NCI-H1105 treated with DMSO at 0.1 percent for 48 hours (cell line): Measurements from ENCODE around the gene CARD8.

Experiments used
- DNase-seq: peaks from one replicate; lab custom pipeline; 2025; lab: John Stamatoyannopoulos, UW

CARD8 gene

GRCh38 chr19:48210005-48210404 lies 45.7 kb downstream of the CARD8 start:
- DNase-seq: no peak

- DNase-seq: peak; percentile 10
These were observed 49.2 kb downstream of the CARD8 start for GRCh38 chr19:48206397-48207093.

- DNase-seq: peak; percentile 99
These were observed 51.7 kb downstream of the CARD8 start for GRCh38 chr19:48203794-48204628.

GRCh38 chr19:48203222-48203793 lies 52.4 kb downstream of the CARD8 start:
- no peak for DNase-seq

- DNase-seq: no peak
These were observed 58.6 kb downstream of the CARD8 start for GRCh38 chr19:48196933-48197665.

GRCh38 chr19:48196321-48196763 lies 59.4 kb downstream of the CARD8 start:
- DNase-seq: peak; percentile 60

- no peak for DNase-seq
These were observed 60.6 kb downstream of the CARD8 start for GRCh38 chr19:48194844-48195830.

- no peak for DNase-seq
These were observed 61.5 kb downstream of the CARD8 start for GRCh38 chr19:48194041-48194843.

- no peak for DNase-seq
These were observed 63.0 kb downstream of the CARD8 start for GRCh38 chr19:48192750-48193149.

GRCh38 chr19:48190885-48191284 lies 64.8 kb downstream of the CARD8 start:
- DNase-seq: no peak

- DNase-seq: no peak
These were observed 65.3 kb downstream of the CARD8 start for GRCh38 chr19:48190288-48190884.

GRCh38 chr19:48186541-48186991 lies 69.1 kb downstream of the CARD8 start:
- no peak for DNase-seq

GRCh38 chr19:48186015-48186414 lies 69.7 kb downstream of the CARD8 start:
- no peak for DNase-seq

GRCh38 chr19:48183356-48183755 lies 72.4 kb downstream of the CARD8 start:
- no peak for DNase-seq

GRCh38 chr19:48182434-48182833 lies 73.3 kb downstream of the CARD8 start:
- no peak for DNase-seq

GRCh38 chr19:48181505-48181904 lies 74.2 kb downstream of the CARD8 start:
- no peak for DNase-seq

- DNase-seq: no peak
These were observed 79.5 kb downstream of the CARD8 start for GRCh38 chr19:48176226-48176625.

- no peak for DNase-seq
These were observed 80.1 kb downstream of the CARD8 start for GRCh38 chr19:48175578-48175977.

GRCh38 chr19:48174445-48175030 lies 81.2 kb downstream of the CARD8 start:
- no peak for DNase-seq
